Mesendoderm (in vitro differentiated cells): ENCODE measurements around the gene FGF4.
A peak's percentile ranks its signal among the peaks of the same experiment; 100 is the strongest.

ENCODE experiments used
- DNase-seq: peaks from one replicate; pipeline ENCODE4 v3.0.0; 2013
- H2AK5ac ChIP-seq: 2 replicates; pipeline ENCODE4 v1.6.1; 2013; ENCODE audit warnings: low read length, inconsistent platforms
- H2BK120ac ChIP-seq: 2 replicates; pipeline ENCODE4 v1.6.1; 2013; ENCODE audit warnings: low read depth, mild to moderate bottlenecking, low read length, moderate library complexity, mixed read lengths
- H2BK15ac ChIP-seq: replicated peaks from 2 replicates; pipeline ENCODE4 v1.6.1; 2013; ENCODE audit warnings: low read depth, mild to moderate bottlenecking, moderate library complexity
- H2BK5ac ChIP-seq: 2 replicates; pipeline ENCODE4 v1.6.1; 2013; ENCODE audit warnings: low read length, inconsistent platforms
- H3K18ac ChIP-seq: 2 replicates; pipeline ENCODE4 v1.6.1; 2013; ENCODE audit warnings: mild to moderate bottlenecking, low read length, mixed read lengths
- H3K23ac ChIP-seq: one replicate; pipeline ENCODE4 v1.6.1; 2013; ENCODE audit warnings: low read length
- H3K27ac ChIP-seq: 2 replicates; pipeline ENCODE4 v1.5.1; 2013; ENCODE audit warnings: low read depth, mild to moderate bottlenecking, inconsistent platforms, low read length, moderate library complexity
- H3K27me3 ChIP-seq: 2 replicates; pipeline ENCODE4 v1.6.1; 2013; ENCODE audit warnings: low read length, control low read depth, mild to moderate bottlenecking, inconsistent platforms; ENCODE audit not compliant: insufficient read depth, poor library complexity
- H3K36me3 ChIP-seq: 2 replicates; pipeline ENCODE4 v1.6.1; 2013; ENCODE audit warnings: low read length, inconsistent platforms; ENCODE audit not compliant: control insufficient read depth, insufficient read depth
- H3K4ac ChIP-seq: one replicate; pipeline ENCODE4 v1.6.1; 2013; ENCODE audit warnings: low read depth, mild to moderate bottlenecking, low read length, moderate library complexity
- H3K4me1 ChIP-seq: 2 replicates; pipeline ENCODE4 v1.6.1; 2013; ENCODE audit warnings: low read depth, low read length, inconsistent platforms; ENCODE audit not compliant: control insufficient read depth
- H3K4me2 ChIP-seq: 2 replicates; pipeline ENCODE4 v1.6.1; 2013; ENCODE audit warnings: low read length
- H3K4me3 ChIP-seq: 2 replicates; pipeline ENCODE4 v1.5.1; 2013; ENCODE audit warnings: mild to moderate bottlenecking, low read length
- H3K56ac ChIP-seq: one replicate; pipeline ENCODE4 v1.6.1; 2013; ENCODE audit warnings: low read length
- H3K79me1 ChIP-seq: 2 replicates; pipeline ENCODE4 v1.6.1; 2013; ENCODE audit warnings: low read length, inconsistent platforms
- H3K79me2 ChIP-seq: 2 replicates; pipeline ENCODE4 v1.6.1; 2013; ENCODE audit warnings: mild to moderate bottlenecking, low read length; ENCODE audit not compliant: control insufficient read depth, insufficient read depth
- H3K9ac ChIP-seq: 2 replicates; pipeline ENCODE4 v1.6.1; 2013; ENCODE audit warnings: low read length, inconsistent platforms
- H4K5ac ChIP-seq: one replicate; pipeline ENCODE4 v1.6.1; 2013; ENCODE audit warnings: low read length
- H4K8ac ChIP-seq: one replicate; pipeline ENCODE4 v1.6.1; 2013; ENCODE audit warnings: low read depth, mild to moderate bottlenecking, control low read depth, low read length, moderate library complexity
- WGBS: extraction: QIAGEN DNeasy Blood & Tissue Kit; methylation state at CpG from one replicate; pipeline ENCODE4 v1.1.7; 2013; ENCODE audit warnings: low lambda C conversion rate, missing lambda C conversion rate; ENCODE audit not compliant: insufficient coverage; ENCODE audit errors: extremely low coverage; 5-methylcytosine and 5-hydroxymethylcytosine counted together

FGF4 gene

GRCh38 chr11:69734841-69735240 lies 40.3 kb downstream of the FGF4 start:
- no peaks in the 10 kb centered on the region for H3K79me2 ChIP-seq
- no peaks in the 10 kb centered on the region for H3K4me1 ChIP-seq
- no peak overlapping the region for H2BK5ac ChIP-seq
- H3K56ac ChIP-seq, result no peak overlapping the region
- H4K8ac ChIP-seq, result no peak overlapping the region
- DNase-seq, result no peak
- no peak overlapping the region for H4K5ac ChIP-seq
- H3K4me3 ChIP-seq, result no peak overlapping the region
- no peak overlapping the region for H3K18ac ChIP-seq
- no peak overlapping the region for H2BK120ac ChIP-seq
- no peak overlapping the region for H2AK5ac ChIP-seq
- H3K4ac ChIP-seq, result no peak overlapping the region
- H3K23ac ChIP-seq, result no peak overlapping the region
- no peak overlapping the region for H2BK15ac ChIP-seq
- no peak overlapping the region for H3K27ac ChIP-seq
- no peak overlapping the region for H3K9ac ChIP-seq
- H3K4me2 ChIP-seq, result no peak overlapping the region
- H3K27me3 ChIP-seq, result no peaks in the 10 kb centered on the region
- H3K79me1 ChIP-seq, result no peaks in the 10 kb centered on the region
- no peaks in the 10 kb centered on the region for H3K36me3 ChIP-seq
- no CpG with 5 or more reads among the region's 3 CpGs for WGBS

GRCh38 chr11:69734367-69734766 lies 40.8 kb downstream of the FGF4 start:
- Histone ChIP-seq H3K36me3 (no peaks in the 10 kb centered on the region), H3K23ac (no peak overlapping the region), H3K4me3 (no peak overlapping the region), H3K18ac (no peak overlapping the region), H2BK15ac (no peak overlapping the region), H2AK5ac (no peak overlapping the region), H3K9ac (no peak overlapping the region), H3K79me2 (no peaks in the 10 kb centered on the region), H4K5ac (no peak overlapping the region), H3K56ac (no peak overlapping the region), H4K8ac (no peak overlapping the region), H2BK120ac (no peak overlapping the region), H3K4ac (no peak overlapping the region), H3K79me1 (no peaks in the 10 kb centered on the region), H3K4me1 (no peaks in the 10 kb centered on the region), H3K27me3 (no peaks in the 10 kb centered on the region), H2BK5ac (no peak overlapping the region), H3K4me2 (no peak overlapping the region), H3K27ac (peak overlapping the region; percentile 35)
- DNase-seq, result no peak
- WGBS, result no CpG with 5 or more reads among the region's 2 CpGs

- Histone ChIP-seq H3K9ac (no peak overlapping the region), H3K23ac (no peak overlapping the region), H3K79me2 (no peaks in the 10 kb centered on the region), H3K36me3 (no peaks in the 10 kb centered on the region), H3K4me1 (no peaks in the 10 kb centered on the region), H2BK120ac (no peak overlapping the region), H3K4me3 (no peak overlapping the region), H3K27me3 (no peaks in the 10 kb centered on the region), H4K8ac (no peak overlapping the region), H3K27ac (no peak overlapping the region), H2AK5ac (no peak overlapping the region), H3K56ac (no peak overlapping the region), H2BK5ac (no peak overlapping the region), H3K4me2 (no peak overlapping the region), H3K18ac (no peak overlapping the region), H3K79me1 (no peaks in the 10 kb centered on the region), H4K5ac (no peak overlapping the region), H3K4ac (no peak overlapping the region), H2BK15ac (no peak overlapping the region)
- peak; percentile 44 for DNase-seq
- WGBS, result no CpG with 5 or more reads among the region's 7 CpGs
Measured at GRCh38 chr11:69732910-69733309, 42.2 kb downstream of the FGF4 start.

- WGBS, result no CpG with 5 or more reads among the region's 11 CpGs
- H3K79me1 ChIP-seq, result no peaks in the 10 kb centered on the region
Measured at GRCh38 chr11:69731110-69731509, 44.0 kb downstream of the FGF4 start.

GRCh38 chr11:69730500-69730899 lies 44.6 kb downstream of the FGF4 start:
- Histone ChIP-seq H3K79me1 (no peaks in the 10 kb centered on the region), H2AK5ac (no peak overlapping the region), H3K9ac (no peak overlapping the region), H2BK15ac (no peak overlapping the region), H3K4me2 (no peak overlapping the region), H3K4ac (no peak overlapping the region), H3K79me2 (no peaks in the 10 kb centered on the region), H3K27ac (no peak overlapping the region), H3K4me1 (no peaks in the 10 kb centered on the region), H4K8ac (no peak overlapping the region), H3K27me3 (no peaks in the 10 kb centered on the region), H3K36me3 (no peaks in the 10 kb centered on the region), H3K4me3 (no peak overlapping the region), H3K56ac (no peak overlapping the region), H3K18ac (no peak overlapping the region), H2BK120ac (no peak overlapping the region), H3K23ac (no peak overlapping the region), H2BK5ac (no peak overlapping the region), H4K5ac (no peak overlapping the region)
- WGBS, result no CpG with 5 or more reads among the region's 8 CpGs
- DNase-seq, result no peak

More at GRCh38 chr11:69731110-69731509, 44.0 kb downstream of the FGF4 start:
- Histone ChIP-seq H4K5ac (no peak overlapping the region), H3K9ac (no peak overlapping the region), H3K4ac (no peak overlapping the region), H3K27ac (no peak overlapping the region), H3K36me3 (no peaks in the 10 kb centered on the region), H3K56ac (no peak overlapping the region), H3K4me3 (no peak overlapping the region), H2BK120ac (no peak overlapping the region), H3K18ac (no peak overlapping the region), H3K23ac (no peak overlapping the region), H3K4me2 (no peak overlapping the region), H3K79me2 (no peaks in the 10 kb centered on the region), H2AK5ac (no peak overlapping the region), H3K27me3 (no peaks in the 10 kb centered on the region), H2BK15ac (no peak overlapping the region), H3K4me1 (no peaks in the 10 kb centered on the region), H4K8ac (no peak overlapping the region), H2BK5ac (no peak overlapping the region)
- no peak for DNase-seq

GRCh38 chr11:69729252-69729651 lies 45.9 kb downstream of the FGF4 start:
- WGBS, result no CpG with 5 or more reads among the region's 9 CpGs
- no peaks in the 10 kb centered on the region for H3K27me3 ChIP-seq
- no peak for DNase-seq
- H3K23ac ChIP-seq, result no peak overlapping the region
- no peak overlapping the region for H3K4me2 ChIP-seq
- H3K4me3 ChIP-seq, result no peak overlapping the region
- H3K56ac ChIP-seq, result no peak overlapping the region
- H4K5ac ChIP-seq, result no peak overlapping the region
- H3K27ac ChIP-seq, result no peak overlapping the region
- no peak overlapping the region for H3K9ac ChIP-seq
- no peak overlapping the region for H2AK5ac ChIP-seq
- no peaks in the 10 kb centered on the region for H3K79me1 ChIP-seq
- no peak overlapping the region for H2BK15ac ChIP-seq
- H3K4ac ChIP-seq, result no peak overlapping the region
- no peak overlapping the region for H4K8ac ChIP-seq
- no peak overlapping the region for H3K18ac ChIP-seq
- no peaks in the 10 kb centered on the region for H3K36me3 ChIP-seq
- H3K4me1 ChIP-seq, result no peaks in the 10 kb centered on the region
- H2BK5ac ChIP-seq, result no peak overlapping the region
- H3K79me2 ChIP-seq, result no peaks in the 10 kb centered on the region
- no peak overlapping the region for H2BK120ac ChIP-seq
